Liver (tissue), 3 donors: ENCODE data around the gene DAB1.
A peak's percentile ranks its signal among the peaks of the same experiment; 100 is the strongest.

Experiments used
- EGR1 ChIP-seq, 2 donors: IDR thresholded peaks; 2 replicates each; pipeline ENCODE4 v1.6.1; 2016 to 2018; ENCODE audit warnings: antibody characterized with exemption in 2 of 2, low read depth in 2 of 2
- FOXA1 ChIP-seq: IDR thresholded peaks from 2 replicates; pipeline ENCODE4 v1.6.1; 2016; ENCODE audit warnings: antibody characterized with exemption
- GABPA ChIP-seq, 2 donors: IDR thresholded peaks in 1 of 2; conservative IDR thresholded peaks in 1 of 2; 2 replicates each; pipeline ENCODE4 v1.6.1; 2016; ENCODE audit warnings: antibody characterized with exemption in 2 of 2, mild to moderate bottlenecking in 1 of 2, moderate library complexity in 1 of 2
- JUND ChIP-seq, 2 donors: IDR thresholded peaks; 2 replicates each; pipeline ENCODE4 v1.6.1; 2016; ENCODE audit warnings: antibody characterized with exemption in 2 of 2
- NR2F2 ChIP-seq: IDR thresholded peaks from 2 replicates; pipeline ENCODE4 v1.6.1; 2016; ENCODE audit warnings: antibody characterized with exemption
- RAD21 ChIP-seq, 2 donors: IDR thresholded peaks; 2 replicates each; pipeline ENCODE4 v1.6.1; 2016; ENCODE audit warnings: antibody characterized with exemption in 2 of 2, mild to moderate bottlenecking in 2 of 2
- REST ChIP-seq: IDR thresholded peaks from 2 replicates; pipeline ENCODE4 v1.6.1; 2016; ENCODE audit warnings: antibody characterized with exemption, mild to moderate bottlenecking
- SP1 ChIP-seq: IDR thresholded peaks from 2 replicates; pipeline ENCODE4 v1.6.1; 2018; ENCODE audit warnings: antibody characterized with exemption, mild to moderate bottlenecking
- TAF1 ChIP-seq: conservative IDR thresholded peaks from 2 replicates; pipeline ENCODE4 v1.6.1; 2016; ENCODE audit warnings: antibody characterized with exemption, mild to moderate bottlenecking
- YY1 ChIP-seq: IDR thresholded peaks from 2 replicates; pipeline ENCODE4 v1.6.1; 2016; ENCODE audit warnings: antibody characterized with exemption, mild to moderate bottlenecking
- ZBTB33 ChIP-seq: IDR thresholded peaks from 2 replicates; pipeline ENCODE4 v1.6.1; 2016; ENCODE audit warnings: antibody characterized with exemption
- TF ChIP-seq, protein P1 (sequence below): IDR thresholded peaks from 2 replicates; pipeline ENCODE4 v1.6.1; 2016; ENCODE audit warnings: antibody characterized with exemption
- TF ChIP-seq, protein P2 (sequence below): fragments of 150-350 bp; IDR thresholded peaks from 2 replicates; pipeline ENCODE4 v1.5.1; 2017; ENCODE audit warnings: improper control_type of control experiment, low read depth, low read length; ENCODE audit not compliant: missing input control
- TF ChIP-seq, protein P3 (sequence below): IDR thresholded peaks from 2 replicates; pipeline ENCODE4 v1.6.1; 2016; ENCODE audit warnings: antibody characterized with exemption
- donor health status: healthy.
- donor health status: healthy.

GRCh38 chr1:57109247-57109646, 314.6 kb downstream of the DAB1 start:
- TF ChIP-seq, protein P1, sequence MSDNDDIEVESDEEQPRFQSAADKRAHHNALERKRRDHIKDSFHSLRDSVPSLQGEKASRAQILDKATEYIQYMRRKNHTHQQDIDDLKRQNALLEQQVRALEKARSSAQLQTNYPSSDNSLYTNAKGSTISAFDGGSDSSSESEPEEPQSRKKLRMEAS = no peak
- TF ChIP-seq, protein P2, sequence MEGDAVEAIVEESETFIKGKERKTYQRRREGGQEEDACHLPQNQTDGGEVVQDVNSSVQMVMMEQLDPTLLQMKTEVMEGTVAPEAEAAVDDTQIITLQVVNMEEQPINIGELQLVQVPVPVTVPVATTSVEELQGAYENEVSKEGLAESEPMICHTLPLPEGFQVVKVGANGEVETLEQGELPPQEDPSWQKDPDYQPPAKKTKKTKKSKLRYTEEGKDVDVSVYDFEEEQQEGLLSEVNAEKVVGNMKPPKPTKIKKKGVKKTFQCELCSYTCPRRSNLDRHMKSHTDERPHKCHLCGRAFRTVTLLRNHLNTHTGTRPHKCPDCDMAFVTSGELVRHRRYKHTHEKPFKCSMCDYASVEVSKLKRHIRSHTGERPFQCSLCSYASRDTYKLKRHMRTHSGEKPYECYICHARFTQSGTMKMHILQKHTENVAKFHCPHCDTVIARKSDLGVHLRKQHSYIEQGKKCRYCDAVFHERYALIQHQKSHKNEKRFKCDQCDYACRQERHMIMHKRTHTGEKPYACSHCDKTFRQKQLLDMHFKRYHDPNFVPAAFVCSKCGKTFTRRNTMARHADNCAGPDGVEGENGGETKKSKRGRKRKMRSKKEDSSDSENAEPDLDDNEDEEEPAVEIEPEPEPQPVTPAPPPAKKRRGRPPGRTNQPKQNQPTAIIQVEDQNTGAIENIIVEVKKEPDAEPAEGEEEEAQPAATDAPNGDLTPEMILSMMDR = no peak
- no peak for TF ChIP-seq YY1
- TF ChIP-seq TAF1 = no peak
- peak; percentile 81 for TF ChIP-seq NR2F2
- TF ChIP-seq FOXA1 = no peak
- no peak for TF ChIP-seq JUND (IDR thresholded peaks at IDR 0.05)
- TF ChIP-seq EGR1 (IDR thresholded peaks at IDR 0.05; ENCODE audit: low read depth in 2 of 2) = no peak
- TF ChIP-seq GABPA (IDR thresholded peaks at IDR 0.05 in 1 of 2, conservative IDR thresholded peaks at IDR 0.05 in 1 of 2) = no peak
- TF ChIP-seq, protein P3, sequence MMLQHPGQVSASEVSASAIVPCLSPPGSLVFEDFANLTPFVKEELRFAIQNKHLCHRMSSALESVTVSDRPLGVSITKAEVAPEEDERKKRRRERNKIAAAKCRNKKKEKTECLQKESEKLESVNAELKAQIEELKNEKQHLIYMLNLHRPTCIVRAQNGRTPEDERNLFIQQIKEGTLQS = no peak
- peak in 1 of 2 donors; percentile 17 for TF ChIP-seq RAD21 (IDR thresholded peaks at IDR 0.05)
- no peak for TF ChIP-seq ZBTB33
- TF ChIP-seq SP1 = no peak
- no peak for TF ChIP-seq REST
